Kidney (tissue), 14 donors: ENCODE data around the gene SCN4B. TPM values are rescaled to one million over a fixed set of nuclear protein-coding genes. Genes with fewer than 3 reads are reported as not detected.

Experiments used
- DNase-seq, 5 donors: peaks; one replicate each; pipeline ENCODE4 v3.0.0-alpha.2; 2013 to 2020
- FAIRE-seq: peaks from 2 replicates; lab custom pipeline; 2012; peaks lifted over from hg19 to GRCh38; lab: Jason Lieb, UNC
- H3K27ac ChIP-seq, 2 donors: one replicate each; pipeline ENCODE4 v1.7.0; 2013; ENCODE audit warnings: low read depth in 2 of 2, low read length in 2 of 2, inconsistent platforms in 1 of 2
- H3K27me3 ChIP-seq: one replicate; pipeline ENCODE4 v1.7.1; 2013; ENCODE audit warnings: low read length, inconsistent platforms; ENCODE audit not compliant: control insufficient read depth, insufficient read depth
- H3K36me3 ChIP-seq, 3 donors: one replicate each; pipeline versions ENCODE4 v1.7.0 to v1.7.1; 2013; ENCODE audit warnings: low read length in 3 of 3, control low read depth in 1 of 3, inconsistent platforms in 1 of 3; ENCODE audit not compliant: insufficient read depth in 3 of 3, control insufficient read depth in 2 of 3
- H3K4me1 ChIP-seq, 3 donors: one replicate each; pipeline versions ENCODE4 v1.7.0 to v1.7.1; 2013; ENCODE audit warnings: low read length in 3 of 3, inconsistent platforms in 1 of 3, low read depth in 1 of 3; ENCODE audit not compliant: control insufficient read depth in 2 of 3, insufficient read depth in 2 of 3
- H3K4me3 ChIP-seq, 3 donors: one replicate each; pipeline versions ENCODE4 v1.7.0 to v1.8.1; 2013; ENCODE audit warnings: low read length in 3 of 3, control low read depth in 1 of 3, inconsistent platforms in 1 of 3
- H3K9ac ChIP-seq, 3 donors: one replicate each; pipeline versions ENCODE4 v1.7.0 to v1.7.1; 2013; ENCODE audit warnings: low read length in 3 of 3, control low read depth in 1 of 3, inconsistent platforms in 1 of 3
- H3K9me3 ChIP-seq, 3 donors: one replicate each; pipeline versions ENCODE4 v1.7.0 to v1.7.1; 2013; ENCODE audit warnings: low read length in 3 of 3, control low read depth in 1 of 3, inconsistent platforms in 1 of 3; ENCODE audit not compliant: control insufficient read depth in 2 of 3, insufficient read depth in 1 of 3
- CTCF ChIP-seq: IDR thresholded peaks from 3 replicates; pipeline ENCODE4 v1.5.1; 2012; ENCODE audit warnings: mild to moderate bottlenecking, moderate library complexity, borderline replicate concordance; ENCODE audit not compliant: insufficient read depth; ENCODE audit errors: extremely low read depth
- intact Hi-C: fragments of 100-400 bp; cut with DNase I; formaldehyde crosslinking; loops from one replicate; pipeline ENCODE4 v1.11.1; 2022
- polyA plus RNA-seq: library from polyadenylated mRNA; stranded (reverse); fragments of 350-450 nt; fragmentation: Illumina TruSeq; extraction: RNeasy Lipid Tissue Mini Kit (QIAGEN cat#74804); gene quantifications from one replicate; pipeline ENCODE4 v1.2.3, GENCODE V29; 2014; ENCODE audit warnings: low read depth, low replicate concordance; ENCODE audit not compliant: insufficient read depth
- total RNA-seq: library from RNA; stranded (reverse); fragmentation: NEBNext Ultra II Directional; extraction: Animal tissue kit (Norgen Biotek cat#: 25700); gene quantifications from one replicate; pipeline ENCODE4 v1.2.1, GENCODE V29; 2021
- donor health status: control.
- donor health status: control.
- donor health status: control.
- donor health status: control.
- donor health status: control.
- donor health status: DM: yes; HTN: yes; CAD: no.
- donor health status: Normal renal cell carcinoma (clear cell type).

Gene SCN4B
- total and polyA plus RNA-seq, 2 donors from 2014 or later = 1.4 to 3.5 TPM

DNA sequence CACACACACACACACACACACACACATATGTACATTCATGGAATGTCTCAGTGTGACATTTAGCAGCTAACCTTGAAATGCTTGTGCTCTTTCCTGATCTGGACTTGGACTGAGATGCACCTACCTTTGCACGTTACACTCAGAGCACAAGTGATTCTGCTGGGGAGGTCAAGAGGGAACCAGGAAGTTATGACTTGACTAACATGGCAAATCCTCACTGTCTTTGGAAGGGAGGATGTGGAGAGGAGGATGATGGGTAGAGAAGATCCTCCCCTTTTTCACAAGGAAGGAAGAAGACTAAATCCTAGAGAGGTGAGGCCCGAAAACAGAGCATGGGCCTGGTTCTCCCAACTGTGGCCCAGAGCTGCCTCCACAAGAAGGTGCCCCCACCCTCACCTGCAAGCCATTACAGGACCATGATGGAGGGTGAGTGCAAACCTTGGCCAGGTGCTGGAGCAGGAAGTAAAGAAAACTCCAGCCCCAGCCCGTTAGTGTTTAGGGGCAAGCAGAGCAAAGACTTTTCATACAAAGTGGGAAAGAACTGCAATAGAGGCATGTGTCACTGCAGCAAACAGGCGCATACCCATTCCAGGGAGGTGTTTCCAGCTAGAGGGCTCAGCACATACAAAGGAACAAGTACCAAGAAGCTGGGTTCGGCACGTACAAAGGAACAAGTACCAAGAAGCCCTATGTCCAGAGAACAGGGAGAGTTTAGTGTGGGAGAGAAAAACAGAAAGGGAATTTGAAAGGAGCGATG, 26.4 kb downstream of the SCN4B start:
- Histone ChIP-seq H3K27me3 (no peaks in the 10 kb centered on the region), H3K4me1 (no peaks in the 10 kb centered on the region), H3K27ac (no peak overlapping the region), H3K9me3 (no peaks in the 10 kb centered on the region), H3K36me3 (no peaks in the 10 kb centered on the region), H3K4me3 (no peak overlapping the region), H3K9ac (no peak overlapping the region)
- DNase-seq (no peak), FAIRE-seq (no peak)
- TF ChIP-seq CTCF = no peak
- intact Hi-C loops = no loop called here

GRCh38 chr11:118124929-118125535, 27.6 kb downstream of the SCN4B start:
- no peak overlapping the region for H3K9ac ChIP-seq
- no peaks in the 10 kb centered on the region for H3K36me3 ChIP-seq
- H3K27ac ChIP-seq = no peak overlapping the region
- intact Hi-C loops = no loop called here
- no peak for TF ChIP-seq CTCF
- FAIRE-seq (no peak), DNase-seq (no peak)
- H3K9me3 ChIP-seq = no peaks in the 10 kb centered on the region
- no peaks in the 10 kb centered on the region for H3K27me3 ChIP-seq
- H3K4me3 ChIP-seq = no peak overlapping the region
- no peaks in the 10 kb centered on the region for H3K4me1 ChIP-seq

DNA sequence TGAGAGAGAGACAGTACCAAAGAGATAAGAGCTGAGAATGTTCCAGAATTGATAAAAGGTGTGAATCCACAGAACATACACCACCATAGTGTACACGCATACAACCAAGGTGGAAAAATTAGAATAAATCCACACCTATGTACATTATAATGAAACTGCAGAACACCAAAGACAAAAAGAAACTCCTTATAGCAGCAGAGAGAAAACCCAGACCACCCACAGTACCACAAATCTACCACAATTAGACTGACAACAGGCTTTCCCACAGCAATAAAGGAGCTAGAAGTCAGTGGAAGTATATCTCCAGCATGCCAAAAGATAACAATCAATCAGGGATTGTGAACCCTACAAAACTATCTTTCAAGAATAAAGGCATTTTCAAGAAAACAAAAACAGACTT, 31.8 kb downstream of the SCN4B start:
- DNase-seq = no peak
- Histone ChIP-seq H3K4me3 (no peak overlapping the region), H3K27me3 (no peaks in the 10 kb centered on the region), H3K9me3 (no peaks in the 10 kb centered on the region), H3K9ac (no peak overlapping the region), H3K4me1 (no peaks in the 10 kb centered on the region), H3K36me3 (no peaks in the 10 kb centered on the region), H3K27ac (no peak overlapping the region)
- no peak for FAIRE-seq
- intact Hi-C loops = no loop called here
- TF ChIP-seq CTCF = no peak
